Measurements from ENCODE around the gene KSR1. TPM values are rescaled to one million over a fixed set of nuclear protein-coding genes. Genes with fewer than 3 reads are reported as not detected.
A peak's percentile ranks its signal among the peaks of the same experiment; 100 is the strongest.

Gene KSR1
- total and polyA plus RNA-seq, 9 of the 15 experiments (the other 6 are each of a cell fraction or from before 2014, with no cell fraction given), result 1.4 to 51.7 (median 18.4) TPM

DNA sequence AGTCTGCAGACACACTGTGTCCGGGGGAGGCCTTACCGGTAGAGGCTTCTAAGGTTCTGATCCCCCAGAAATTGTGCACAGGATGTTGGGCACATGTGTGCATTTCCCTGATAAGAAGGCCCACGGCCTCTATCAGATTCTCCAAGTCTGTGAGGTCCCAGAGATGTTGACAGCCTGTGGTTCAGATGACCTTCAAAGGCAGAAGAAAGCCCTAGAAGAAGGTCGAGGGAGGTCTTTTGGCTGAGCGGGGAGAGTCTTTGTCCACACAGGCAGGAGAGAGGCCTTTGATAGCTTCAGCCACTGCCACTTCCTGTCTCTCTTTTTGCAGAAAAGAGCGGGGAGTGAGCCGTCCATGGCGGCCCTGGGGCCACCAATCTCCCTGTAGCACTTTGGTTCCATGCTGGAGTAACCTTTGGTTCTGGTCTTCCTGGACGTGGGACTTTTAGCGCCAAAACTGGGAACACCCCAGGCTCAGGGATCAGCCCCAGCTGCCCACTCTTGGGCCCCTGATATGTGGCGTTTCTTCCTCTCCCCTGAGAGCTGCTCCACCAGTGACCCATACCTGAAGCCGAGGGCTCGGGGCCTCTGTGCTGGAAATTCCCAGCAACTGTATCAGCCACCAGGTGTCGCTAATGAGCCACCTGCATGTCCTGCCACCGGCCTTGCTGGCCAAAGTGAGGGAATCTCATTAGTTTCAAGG, 146.6 kb downstream of the KSR1 start (continued):
- no peak for TF ChIP-seq CBX8 (IDR thresholded peaks at IDR 0.05; ENCODE audit: borderline replicate concordance, extremely low read depth, low read depth, low read length, poor library complexity, severe bottlenecking)
- no peak for TF ChIP-seq DIDO1 (tag; IDR thresholded peaks at IDR 0.05; ENCODE audit: low read depth)
- TF ChIP-seq XRCC3 (IDR thresholded peaks at IDR 0.05), result no peak
- TF ChIP-seq CREM (IDR thresholded peaks at IDR 0.05; ENCODE audit: low read depth), result peak; percentile 73; the same call in 1 of the 2 replicates
- peak; percentile 13; the same call in 1 of the 2 replicates for TF ChIP-seq ERF (CRISPR knock-in tag; IDR thresholded peaks at IDR 0.05)
- TF ChIP-seq ARHGAP35 (IDR thresholded peaks at IDR 0.05; ENCODE audit: partially characterized antibody), result no peak
- peak; percentile 69; the same call in 1 of the 2 replicates for TF ChIP-seq TCF7 (IDR thresholded peaks at IDR 0.05; ENCODE audit: borderline replicate concordance)
- TF ChIP-seq XRCC4 (IDR thresholded peaks at IDR 0.05; ENCODE audit: extremely low read depth, insufficient read depth, insufficient read length), result no peak
- peak; percentile 97 for TF ChIP-seq CTBP1 (IDR thresholded peaks at IDR 0.05; ENCODE audit: borderline replicate concordance)
- peak; percentile 99 for TF ChIP-seq DPF2 (IDR thresholded peaks at IDR 0.05)
- peak; percentile 40; the same call in 1 of the 2 replicates for TF ChIP-seq NR2C1 (IDR thresholded peaks at IDR 0.05)
- peak; percentile 75 for TF ChIP-seq NR2C1 (tag; IDR thresholded peaks at IDR 0.05)
- no peak for TF ChIP-seq PHB (CRISPR knock-in tag; IDR thresholded peaks at IDR 0.05)
- TF ChIP-seq, protein P1, sequence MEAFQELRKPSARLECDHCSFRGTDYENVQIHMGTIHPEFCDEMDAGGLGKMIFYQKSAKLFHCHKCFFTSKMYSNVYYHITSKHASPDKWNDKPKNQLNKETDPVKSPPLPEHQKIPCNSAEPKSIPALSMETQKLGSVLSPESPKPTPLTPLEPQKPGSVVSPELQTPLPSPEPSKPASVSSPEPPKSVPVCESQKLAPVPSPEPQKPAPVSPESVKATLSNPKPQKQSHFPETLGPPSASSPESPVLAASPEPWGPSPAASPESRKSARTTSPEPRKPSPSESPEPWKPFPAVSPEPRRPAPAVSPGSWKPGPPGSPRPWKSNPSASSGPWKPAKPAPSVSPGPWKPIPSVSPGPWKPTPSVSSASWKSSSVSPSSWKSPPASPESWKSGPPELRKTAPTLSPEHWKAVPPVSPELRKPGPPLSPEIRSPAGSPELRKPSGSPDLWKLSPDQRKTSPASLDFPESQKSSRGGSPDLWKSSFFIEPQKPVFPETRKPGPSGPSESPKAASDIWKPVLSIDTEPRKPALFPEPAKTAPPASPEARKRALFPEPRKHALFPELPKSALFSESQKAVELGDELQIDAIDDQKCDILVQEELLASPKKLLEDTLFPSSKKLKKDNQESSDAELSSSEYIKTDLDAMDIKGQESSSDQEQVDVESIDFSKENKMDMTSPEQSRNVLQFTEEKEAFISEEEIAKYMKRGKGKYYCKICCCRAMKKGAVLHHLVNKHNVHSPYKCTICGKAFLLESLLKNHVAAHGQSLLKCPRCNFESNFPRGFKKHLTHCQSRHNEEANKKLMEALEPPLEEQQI (IDR thresholded peaks at IDR 0.05), result peak; percentile 37; the same call in 1 of the 2 replicates
- TF ChIP-seq, protein P2, sequence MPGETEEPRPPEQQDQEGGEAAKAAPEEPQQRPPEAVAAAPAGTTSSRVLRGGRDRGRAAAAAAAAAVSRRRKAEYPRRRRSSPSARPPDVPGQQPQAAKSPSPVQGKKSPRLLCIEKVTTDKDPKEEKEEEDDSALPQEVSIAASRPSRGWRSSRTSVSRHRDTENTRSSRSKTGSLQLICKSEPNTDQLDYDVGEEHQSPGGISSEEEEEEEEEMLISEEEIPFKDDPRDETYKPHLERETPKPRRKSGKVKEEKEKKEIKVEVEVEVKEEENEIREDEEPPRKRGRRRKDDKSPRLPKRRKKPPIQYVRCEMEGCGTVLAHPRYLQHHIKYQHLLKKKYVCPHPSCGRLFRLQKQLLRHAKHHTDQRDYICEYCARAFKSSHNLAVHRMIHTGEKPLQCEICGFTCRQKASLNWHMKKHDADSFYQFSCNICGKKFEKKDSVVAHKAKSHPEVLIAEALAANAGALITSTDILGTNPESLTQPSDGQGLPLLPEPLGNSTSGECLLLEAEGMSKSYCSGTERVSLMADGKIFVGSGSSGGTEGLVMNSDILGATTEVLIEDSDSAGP (CRISPR knock-in tag; IDR thresholded peaks at IDR 0.05), result no peak
- TF ChIP-seq HDAC3 (IDR thresholded peaks at IDR 0.05; ENCODE audit: borderline replicate concordance, partially characterized antibody), result no peak
- TF ChIP-seq, protein P3, sequence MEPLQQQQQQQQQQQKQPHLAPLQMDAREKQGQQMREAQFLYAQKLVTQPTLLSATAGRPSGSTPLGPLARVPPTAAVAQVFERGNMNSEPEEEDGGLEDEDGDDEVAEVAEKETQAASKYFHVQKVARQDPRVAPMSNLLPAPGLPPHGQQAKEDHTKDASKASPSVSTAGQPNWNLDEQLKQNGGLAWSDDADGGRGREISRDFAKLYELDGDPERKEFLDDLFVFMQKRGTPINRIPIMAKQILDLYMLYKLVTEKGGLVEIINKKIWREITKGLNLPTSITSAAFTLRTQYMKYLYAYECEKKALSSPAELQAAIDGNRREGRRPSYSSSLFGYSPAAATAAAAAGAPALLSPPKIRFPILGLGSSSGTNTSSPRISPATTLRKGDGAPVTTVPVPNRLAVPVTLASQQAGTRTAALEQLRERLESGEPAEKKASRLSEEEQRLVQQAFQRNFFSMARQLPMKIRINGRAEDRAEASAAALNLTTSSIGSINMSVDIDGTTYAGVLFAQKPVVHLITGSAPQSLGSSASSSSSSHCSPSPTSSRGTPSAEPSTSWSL (CRISPR knock-in tag; IDR thresholded peaks at IDR 0.05; ENCODE audit: borderline replicate concordance), result no peak
- peak in 1 of 2 experiments; percentile 85; a peak in 2 of 4 replicates for TF ChIP-seq TBL1XR1 (IDR thresholded peaks at IDR 0.05; ENCODE audit: low read length in 2 of 2)
- TF ChIP-seq NFYB (IDR thresholded peaks at IDR 0.05; ENCODE audit: extremely low read depth, insufficient read length), result no peak
- TF ChIP-seq CXXC5 (CRISPR knock-in tag; IDR thresholded peaks at IDR 0.05), result peak; percentile 87
- no peak for TF ChIP-seq ZNF551 (CRISPR knock-in tag; IDR thresholded peaks at IDR 0.05)
- TF ChIP-seq GABPB2 (CRISPR knock-in tag; conservative IDR thresholded peaks at IDR 0.05), result no peak
- TF ChIP-seq DACH1 (IDR thresholded peaks at IDR 0.05; ENCODE audit: partially characterized antibody), result no peak
- TF ChIP-seq HCFC1 (IDR thresholded peaks at IDR 0.05; ENCODE audit: low read depth, low read length), result no peak
- no peak for TF ChIP-seq ZNF431 (CRISPR knock-in tag; IDR thresholded peaks at IDR 0.05)
- peak; percentile 58; the same call in 1 of the 2 replicates for TF ChIP-seq TARDBP (IDR thresholded peaks at IDR 0.05)
